NCI-H226 (cell line): ENCODE results near the gene FAM98C.
"Not testable (repeated sequence)": the region's sequence is repeated elsewhere in the genome, so short reads cannot be mapped to it uniquely, and the experiment has no call there.

ENCODE experiments used
- DNase-seq: peaks from one replicate; pipeline ENCODE4 v3.0.0-alpha.2; 2015

Gene FAM98C

DNA sequence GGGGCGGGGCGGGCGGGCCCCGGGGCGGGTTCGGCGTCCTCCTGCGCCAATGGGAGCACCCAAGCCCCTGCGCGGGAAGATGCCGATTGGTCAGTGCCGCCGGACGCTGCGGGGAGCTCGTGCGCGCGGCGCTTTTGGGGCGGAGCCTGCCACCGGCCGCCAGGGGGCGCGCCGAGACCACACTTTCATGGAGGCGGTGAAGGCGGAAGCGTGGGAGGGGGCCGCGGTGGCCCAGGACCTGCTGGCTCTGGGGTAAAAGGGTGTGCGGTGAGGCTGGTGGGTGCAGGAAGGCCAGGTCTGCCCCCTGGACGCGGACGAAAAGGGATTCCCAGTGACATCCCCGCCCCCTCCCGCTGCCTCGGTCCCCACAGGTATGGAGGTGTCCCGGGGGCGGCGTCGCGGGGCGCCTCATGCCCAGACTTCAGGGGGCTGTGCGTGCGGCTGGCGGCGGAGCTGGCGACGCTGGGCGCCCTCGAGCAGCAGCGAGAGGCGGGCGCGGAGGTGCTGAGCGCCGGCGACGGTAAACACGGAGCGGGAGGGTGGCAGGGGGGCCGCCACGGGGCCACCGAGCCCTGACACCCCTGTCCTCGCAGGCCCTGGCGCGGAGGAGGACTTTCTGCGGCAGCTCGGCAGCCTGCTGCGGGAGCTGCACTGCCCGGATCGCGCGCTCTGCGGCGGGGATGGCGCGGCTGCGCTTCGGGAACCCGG, at the start of gene FAM98C:
FAM98C (plus strand) TSS at position 127 of the 708 bp plus-strand sequence; CDS start at position 188, 61 bp downstream.
- peak; percentile 93 for DNase-seq

DNA sequence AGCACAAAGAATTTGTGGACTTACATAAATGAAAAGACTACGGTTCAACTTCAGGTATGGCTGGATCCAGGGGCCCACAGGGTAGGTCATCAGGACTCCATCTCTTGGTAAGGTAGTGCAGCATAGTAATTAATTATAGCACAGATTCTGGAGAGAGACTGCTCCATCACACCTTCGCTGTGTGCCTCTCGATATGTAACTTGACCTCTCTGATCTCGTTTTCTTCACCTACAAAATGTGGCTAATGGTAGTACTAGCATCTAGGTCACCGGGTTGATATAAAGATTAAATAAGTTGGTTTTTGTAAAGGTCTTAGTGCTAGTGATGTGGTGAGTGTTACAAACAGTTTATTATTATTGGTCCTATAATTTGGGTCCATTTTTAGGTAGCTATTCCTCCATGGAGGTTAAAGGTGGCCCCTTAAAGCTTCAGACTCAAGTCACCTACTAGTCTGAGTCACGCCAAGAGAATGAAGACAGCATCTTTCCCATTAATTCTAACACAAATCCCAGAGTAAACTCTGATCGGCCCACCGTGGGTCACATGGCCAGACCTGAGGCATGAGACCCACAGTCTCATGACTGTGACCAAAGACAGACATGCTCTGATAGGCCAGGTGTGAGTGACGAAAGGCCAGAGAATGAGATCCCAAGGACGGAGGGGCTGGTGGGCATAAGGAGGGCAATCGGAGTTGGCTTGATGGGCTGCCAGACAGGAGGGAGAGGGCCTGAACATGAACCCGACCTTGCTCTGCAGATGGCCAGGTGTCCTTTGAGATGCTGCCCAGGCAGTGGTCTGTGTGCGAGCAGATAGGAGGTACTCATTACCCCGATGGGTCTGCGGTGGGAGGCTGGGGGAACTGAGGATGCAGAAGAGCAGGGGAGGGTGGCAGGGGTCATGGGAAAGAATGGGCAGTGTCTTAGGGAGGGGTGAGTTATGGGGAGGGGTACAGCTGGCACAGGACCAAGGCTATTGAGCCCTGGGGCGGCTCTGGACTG, 46.9 kb upstream of the FAM98C start:
- DNase-seq = no peak

DNA sequence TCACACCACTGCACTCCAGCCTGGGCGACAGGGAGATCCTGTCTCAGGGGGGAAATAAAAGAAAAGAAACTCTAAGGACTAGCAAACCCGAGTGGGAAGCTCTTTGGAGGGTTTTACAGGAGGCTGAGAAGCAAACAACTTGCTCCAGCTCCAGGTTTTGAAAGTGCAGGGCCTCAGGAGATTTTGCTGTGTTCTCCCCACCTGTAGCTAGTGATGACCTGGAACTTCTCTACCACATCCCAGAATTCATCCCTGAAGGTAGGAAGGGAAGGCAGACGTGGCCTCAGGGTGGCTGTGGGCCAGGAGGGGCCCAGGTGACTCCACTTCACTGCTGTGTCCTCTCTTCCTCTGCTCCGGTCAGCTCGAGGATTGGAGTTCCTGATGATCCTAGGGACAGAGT, 44.8 kb upstream of the FAM98C start:
- DNase-seq = no peak

DNA sequence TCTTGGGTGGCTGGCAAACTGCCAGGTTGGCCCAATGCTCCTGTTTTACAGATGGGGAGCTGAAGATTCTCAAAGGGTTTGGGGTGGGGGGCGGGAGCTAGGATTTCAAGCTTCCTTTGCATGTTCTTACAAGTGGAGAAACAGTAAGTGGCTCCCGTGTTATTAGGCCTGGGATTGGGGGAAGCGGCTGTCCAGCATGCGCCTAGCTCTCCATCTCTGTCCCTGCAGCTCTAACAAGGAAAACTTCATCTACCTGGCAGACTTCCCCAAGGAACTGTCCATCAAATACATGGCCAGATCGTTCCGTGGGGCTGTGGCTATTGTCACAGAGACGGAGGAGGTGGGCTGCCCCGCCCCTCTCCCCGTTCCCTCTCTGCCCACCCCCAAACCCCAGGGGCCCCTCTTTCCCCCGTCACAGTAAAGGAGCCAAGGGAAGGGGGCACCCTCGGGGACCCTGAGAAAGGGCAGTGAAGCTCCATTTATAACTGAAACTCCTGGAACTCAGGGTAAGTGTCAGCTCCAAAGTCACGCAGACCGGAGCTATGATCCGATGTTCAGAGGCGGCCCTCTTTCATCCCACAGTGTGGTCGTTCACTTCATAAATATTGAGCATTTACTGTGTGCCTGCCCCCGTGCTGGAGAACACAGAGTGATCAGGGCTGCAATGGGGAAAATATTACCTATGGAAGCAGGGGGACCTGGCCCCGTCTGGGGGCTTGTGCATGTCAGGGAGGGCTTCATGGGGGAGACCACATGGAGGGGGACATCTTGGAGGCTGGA, 43.5 kb upstream of the FAM98C start:
- DNase-seq = no peak

DNA sequence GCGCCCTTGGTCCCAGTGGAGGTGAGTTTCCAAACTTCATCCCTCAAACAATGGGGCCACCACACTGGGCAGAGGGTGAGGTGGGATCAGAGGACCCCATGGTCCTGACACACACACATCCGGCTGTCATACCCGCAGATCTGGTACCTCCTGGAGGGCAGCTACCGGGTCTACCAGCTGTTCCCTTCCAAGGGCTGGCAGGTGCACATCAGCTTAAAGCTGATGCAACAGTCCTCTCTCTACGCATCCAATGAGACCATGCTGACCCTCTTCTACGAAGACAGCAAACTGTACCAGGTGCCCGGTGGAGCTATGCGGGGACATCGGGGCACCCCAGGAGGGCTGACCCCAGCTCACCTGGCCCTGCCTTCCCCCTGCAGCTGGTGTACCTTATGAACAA, 42.5 kb upstream of the FAM98C start:
- no peak for DNase-seq

DNA sequence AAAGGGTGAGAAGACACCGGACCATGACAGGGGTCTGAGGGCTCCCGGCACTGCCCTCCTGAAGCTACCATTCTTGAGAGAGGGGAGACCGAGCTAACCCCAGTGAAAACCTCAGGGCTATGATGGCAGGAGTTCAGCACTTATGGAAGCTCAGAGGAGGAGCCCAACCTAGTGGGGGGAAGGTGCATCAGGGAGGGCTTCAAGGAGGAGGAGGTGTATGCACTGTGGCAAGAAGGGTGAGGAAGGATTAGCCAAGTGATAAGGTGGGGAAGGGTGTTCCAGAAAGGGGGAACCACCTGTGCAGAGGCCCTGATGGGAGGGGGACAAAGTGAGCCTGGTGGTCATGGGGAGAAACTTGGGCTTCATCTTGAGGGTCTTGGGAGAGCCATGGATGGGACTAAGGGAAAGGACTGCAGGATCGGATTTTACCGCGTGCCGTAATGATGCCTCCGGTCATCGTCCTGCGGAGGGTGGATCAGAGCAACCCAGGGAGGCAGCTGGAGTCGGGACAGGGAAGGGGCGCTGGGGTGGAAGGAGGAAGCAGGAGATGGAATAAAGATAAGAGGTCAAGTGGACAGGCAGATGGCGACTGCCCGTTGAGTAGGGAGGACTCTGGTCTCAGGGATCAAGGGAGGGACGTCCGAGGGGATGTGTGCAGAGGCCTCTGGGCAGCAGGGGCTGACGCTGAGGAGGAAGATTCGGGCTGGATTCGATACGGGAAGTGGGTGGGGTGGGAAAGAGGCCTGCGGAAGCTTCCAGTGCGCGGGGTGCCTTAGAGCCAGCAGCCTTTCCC, 41.9 kb upstream of the FAM98C start:
- no peak for DNase-seq

DNA sequence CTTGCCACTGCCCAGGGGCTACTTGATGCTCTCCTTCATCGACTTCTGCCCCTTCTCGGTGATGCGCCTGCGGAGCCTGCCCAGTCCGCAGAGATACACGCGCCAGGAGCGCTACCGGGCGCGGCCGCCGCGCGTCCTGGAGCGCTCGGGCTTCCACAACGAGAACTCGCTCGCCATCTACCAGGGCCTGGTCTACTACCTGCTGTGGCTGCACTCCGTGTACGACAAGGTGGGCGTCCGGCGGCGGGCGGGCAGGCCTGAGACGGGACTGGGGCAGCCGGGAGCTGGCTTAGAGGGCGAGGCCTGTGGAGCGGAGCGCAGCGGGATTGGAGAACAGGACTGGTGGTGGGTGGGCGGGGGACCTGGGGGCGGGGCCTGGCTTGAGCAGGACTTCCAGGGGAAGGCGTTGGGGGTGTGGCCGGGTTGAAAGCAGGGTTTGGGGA, 41.2 kb upstream of the FAM98C start:
- peak; percentile 74 for DNase-seq

DNA sequence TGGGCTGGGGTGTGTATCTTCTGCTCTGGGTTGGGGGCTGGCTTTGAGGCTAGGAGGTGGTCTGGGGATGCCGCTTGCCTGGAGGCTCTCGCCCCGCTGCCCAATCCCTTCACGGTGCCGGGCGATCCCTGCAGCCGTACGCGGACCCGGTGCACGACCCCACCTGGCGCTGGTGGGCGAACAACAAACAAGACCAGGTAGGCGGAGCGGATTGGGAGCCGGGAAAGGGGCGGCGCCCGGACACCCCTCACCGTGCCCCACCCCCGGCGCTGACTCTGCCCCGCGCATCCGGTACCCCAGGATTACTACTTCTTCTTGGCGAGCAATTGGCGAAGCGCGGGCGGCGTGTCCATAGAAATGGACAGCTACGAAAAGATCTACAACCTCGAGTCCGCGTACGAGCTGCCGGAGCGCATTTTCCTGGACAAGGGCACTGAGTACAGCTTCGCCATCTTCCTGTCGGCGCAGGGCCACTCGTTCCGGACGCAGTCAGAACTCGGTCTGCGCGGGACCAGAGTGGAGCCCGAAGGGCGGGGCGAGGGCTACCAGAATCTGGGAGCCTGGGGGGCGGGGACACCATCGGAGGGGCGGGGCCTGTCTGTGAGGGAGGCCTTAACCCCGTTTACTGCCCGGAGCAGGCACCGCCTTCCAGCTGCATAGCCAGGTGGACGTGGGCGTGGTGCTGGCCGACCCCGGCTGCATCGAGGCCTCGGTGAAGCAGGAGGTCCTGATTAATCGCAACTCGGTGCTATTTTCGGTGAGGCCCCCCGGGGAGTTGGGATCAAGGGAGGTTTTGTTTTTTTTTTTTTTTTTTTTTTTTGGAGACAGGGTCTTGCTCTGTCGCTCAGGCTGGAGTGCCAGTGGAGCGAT, 40.6 kb upstream of the FAM98C start:
- DNase-seq = peak; percentile 79

DNA sequence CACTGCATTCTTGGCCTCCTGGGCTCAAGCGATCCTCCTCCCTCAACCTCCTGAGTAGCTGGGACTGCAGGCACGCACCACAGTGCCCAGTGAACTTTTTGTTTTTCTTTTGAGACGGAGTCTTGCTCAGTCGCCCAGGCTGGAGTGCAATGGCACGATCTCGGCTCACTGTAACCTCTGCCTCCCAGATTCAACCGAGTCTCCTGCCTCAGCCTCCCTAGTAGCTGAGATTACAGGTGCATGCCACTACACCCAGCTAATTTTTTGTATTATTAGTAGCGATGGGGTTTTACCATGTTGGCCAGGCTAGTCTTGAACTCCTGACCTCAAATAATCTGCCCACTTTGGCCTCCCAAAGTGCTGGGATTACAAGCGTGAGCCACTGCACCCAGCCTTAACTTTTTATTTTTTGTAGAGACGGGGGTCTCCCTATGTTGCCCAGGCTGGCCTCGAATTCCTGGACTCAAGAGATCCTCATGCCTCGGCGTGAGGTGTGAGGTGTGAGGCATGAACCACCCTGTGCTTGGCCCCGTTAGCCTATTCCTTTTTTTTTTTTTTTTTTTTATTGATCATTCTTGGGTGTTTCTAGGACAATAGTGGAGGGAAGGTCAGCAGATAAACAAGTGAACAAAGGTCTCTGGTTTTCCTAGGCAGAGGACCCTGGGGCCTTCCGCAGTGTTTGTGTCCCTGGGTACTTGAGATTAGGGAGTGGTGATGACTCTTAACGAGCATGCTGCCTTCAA, 39.8 kb upstream of the FAM98C start:
- not testable (repeated sequence) for DNase-seq

DNA sequence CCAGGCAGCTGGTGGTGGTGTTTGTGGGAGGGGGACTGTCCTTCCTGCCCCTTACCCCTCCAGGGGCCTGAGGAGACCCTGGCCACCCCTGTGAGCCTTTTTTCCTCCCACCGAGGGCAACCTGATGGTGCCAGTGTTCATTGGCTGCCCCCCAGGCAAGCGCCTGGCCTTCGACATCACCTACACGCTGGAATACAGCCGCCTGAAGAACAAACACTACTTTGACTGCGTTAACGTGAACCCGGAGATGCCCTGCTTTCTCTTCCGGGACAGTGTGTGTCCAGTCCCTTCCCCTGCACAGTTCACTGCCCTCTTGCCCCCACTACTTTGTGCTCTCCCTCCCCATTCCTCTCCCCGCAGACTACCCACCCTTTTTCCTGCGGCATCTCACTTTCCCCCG, 35.9 kb upstream of the FAM98C start:
- DNase-seq = no peak

DNA sequence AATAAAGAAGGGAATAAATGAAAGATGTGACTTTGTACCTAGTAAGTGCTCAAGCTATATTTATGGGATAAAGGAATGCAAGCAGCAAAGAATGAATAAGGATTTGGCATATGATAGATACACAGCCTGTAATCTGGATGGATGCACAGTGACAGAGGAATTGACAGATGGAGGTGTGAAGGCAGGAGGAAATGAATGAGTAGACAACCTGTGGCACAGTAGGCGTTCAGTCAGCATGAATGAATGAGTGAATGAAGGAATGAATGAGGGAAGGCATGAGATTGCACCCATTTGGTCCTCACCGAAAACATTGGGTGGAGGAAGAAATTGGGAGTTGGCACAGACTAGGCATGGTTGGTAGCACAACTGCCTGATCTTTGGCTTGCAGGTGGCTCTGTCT, 33.3 kb upstream of the FAM98C start:
- no peak for DNase-seq

DNA sequence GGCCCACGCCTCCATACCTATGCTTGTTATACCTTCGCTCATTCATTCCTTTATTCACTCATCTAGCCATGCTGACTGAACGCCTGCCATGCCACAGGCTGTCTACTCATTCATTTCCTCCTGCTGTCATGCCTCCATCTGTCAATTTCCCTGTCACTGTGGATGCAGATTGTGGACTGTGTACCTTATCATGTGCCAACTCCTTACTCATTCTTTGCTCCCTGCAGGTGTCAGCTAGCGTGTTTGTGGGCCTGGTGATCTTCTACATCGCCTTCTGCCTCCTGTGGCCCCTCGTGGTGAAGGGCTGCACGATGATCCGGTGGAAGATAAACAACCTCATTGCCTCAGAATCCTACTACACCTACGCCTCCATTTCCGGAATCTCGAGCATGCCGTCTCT, 32.6 kb upstream of the FAM98C start:
- no peak for DNase-seq

DNA sequence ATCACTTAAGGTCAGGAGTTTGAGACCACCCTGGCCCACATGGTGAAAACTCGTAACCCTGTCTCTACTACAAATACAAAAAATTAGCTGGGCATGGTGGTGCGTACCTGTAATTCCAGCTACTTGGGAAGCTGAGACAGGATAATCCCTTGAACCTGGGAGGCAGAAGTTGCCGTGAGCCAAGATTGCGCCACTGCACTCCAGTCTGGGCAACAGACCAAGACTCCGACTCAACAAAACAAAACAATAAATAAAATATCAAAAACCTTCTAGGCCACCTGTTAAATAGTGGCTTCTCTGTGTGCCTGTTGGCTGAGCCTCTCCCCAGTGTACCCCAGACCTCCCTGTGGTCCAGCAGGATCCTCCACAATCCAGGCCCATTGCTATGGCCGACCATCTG, 31.8 kb upstream of the FAM98C start:
- no peak for DNase-seq

DNA sequence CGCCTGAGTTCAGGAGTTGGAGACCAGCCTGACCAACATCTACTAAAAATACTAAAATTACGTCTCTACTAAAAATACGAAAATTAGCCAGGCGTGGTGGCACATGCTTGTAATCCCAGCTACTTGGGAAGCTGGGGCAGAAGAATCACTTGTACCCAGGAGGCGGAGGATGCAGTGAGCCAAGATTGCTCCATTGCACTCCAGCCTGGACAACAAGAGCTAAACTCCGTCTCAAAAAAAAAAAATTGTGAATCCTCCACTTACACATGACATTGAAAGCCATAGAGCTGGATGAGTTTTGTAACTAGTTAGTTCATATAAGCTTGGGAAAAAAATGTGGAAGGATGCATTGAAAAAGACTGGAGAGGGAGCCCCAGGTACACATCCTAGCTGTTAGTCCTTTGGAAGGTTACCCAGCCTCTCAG, 29.0 kb upstream of the FAM98C start:
- DNase-seq = no peak

DNA sequence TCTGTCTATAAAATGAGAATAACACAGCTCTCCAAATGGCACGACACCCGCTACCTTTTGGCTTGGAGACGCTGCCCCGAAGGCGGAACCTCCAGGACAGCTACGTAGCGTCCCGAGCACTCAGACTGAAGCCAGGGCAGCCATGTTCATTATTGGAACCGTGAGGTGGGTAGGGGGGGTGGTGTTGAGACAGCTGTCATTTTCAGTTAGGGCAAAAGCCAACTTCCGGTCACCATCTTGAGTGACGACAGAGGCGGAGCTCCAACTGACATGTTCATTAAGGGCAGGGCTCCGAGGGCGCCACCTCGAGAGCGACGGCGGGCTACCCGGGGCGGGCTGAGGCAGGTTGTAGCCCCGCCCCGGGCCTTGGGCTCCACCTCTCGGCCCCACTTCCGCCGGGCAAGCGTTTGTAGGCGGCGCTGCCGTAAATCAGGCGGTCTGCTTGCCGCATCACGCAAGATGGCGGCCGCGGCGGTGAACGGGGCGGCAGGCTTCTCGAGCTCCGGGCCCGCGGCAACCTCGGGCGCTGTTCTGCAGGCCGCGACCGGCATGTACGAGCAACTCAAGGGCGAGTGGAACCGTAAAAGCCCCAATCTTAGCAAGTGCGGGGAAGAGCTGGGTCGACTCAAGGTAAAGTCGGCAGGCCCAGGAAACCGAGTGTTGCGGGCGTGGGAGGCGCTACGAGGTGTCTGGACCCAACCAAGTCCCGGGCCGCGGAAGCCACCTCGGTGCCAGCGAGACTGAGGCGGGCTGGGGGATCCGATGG, 28.4 kb upstream of the FAM98C start, which contains the start of gene PSMD8:
PSMD8 (plus strand) TSS at position 240 of the 766 bp plus-strand sequence; CDS start at position 271, 31 bp downstream.
- DNase-seq = peak; percentile 98

DNA sequence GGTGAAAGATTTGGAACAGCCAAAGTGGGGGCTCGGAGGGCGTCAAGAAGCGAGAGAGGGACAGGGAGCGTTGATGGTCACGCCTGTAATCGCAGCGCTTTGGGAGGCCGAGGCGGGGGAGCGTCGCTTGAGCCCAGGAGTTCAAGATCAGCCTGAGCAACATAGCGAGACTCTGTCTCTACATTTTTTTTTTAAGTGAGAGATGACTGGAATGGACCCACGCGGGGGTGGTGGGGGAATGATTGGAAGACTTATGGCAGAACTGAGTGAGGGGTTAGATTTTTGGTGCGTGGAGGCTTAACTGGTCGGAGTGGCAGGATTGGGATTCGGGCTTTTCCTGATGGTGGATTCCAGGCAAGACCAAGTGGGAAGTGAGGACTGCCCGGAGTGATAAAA, 27.8 kb upstream of the FAM98C start:
- no peak for DNase-seq

DNA sequence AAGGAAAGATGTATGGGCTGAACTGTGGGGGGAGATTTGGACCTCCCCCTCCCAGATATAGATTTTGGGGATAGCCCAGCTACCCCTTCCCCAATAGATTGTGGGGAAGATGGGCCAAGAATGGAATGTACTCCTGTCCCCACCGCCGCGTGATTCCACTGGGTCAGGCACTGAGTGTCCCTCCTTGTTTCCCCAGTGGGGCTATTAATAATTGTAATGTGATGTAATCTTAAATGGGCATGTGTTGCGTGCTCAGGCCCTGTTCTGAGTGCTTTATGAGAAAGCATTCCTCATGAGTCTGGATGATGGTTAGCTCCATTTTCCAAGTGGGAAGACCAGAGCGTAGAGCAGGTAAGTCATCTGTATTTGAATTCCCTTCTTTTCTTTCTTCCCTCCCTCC, 27.1 kb upstream of the FAM98C start:
- DNase-seq = no peak

DNA sequence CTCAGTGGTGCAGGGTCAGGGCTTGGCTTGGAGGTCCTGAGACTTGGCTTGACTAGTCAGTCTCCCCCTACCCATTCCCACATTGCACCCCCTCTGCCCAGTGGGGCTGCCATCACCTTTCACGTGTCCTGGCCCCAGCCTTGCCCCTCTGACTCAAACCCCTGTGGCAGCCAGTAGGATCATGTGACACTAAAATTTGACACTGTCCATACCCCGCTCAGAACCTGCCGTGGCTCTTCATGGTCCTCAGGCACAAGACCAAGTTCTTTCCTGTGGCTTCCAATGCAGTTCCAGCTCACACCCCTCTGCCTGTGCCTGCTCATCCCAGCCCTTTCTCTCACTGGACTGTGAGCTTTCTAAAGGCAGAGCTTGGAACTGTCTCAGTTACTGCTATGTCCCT, 26.3 kb upstream of the FAM98C start:
- DNase-seq = no peak

DNA sequence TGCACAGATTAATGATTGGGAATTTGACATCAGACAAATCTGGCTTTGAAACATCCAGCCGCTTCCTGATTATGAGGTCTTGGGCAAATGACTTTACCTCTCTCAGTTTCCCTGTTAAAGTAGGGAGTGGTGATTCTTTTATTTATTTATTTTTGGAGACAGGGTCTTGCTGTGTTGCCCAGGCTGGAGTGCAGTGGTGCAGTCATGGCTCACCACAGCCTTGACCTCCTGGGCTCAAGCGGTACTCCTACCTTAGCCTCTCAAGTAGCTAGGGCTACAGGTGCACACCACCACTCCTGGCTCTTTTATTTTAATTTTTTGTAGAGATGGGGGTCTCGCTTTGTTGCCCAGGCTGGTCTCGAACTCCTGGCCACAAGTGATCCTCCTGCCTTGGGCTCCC, 25.8 kb upstream of the FAM98C start:
- no peak for DNase-seq

DNA sequence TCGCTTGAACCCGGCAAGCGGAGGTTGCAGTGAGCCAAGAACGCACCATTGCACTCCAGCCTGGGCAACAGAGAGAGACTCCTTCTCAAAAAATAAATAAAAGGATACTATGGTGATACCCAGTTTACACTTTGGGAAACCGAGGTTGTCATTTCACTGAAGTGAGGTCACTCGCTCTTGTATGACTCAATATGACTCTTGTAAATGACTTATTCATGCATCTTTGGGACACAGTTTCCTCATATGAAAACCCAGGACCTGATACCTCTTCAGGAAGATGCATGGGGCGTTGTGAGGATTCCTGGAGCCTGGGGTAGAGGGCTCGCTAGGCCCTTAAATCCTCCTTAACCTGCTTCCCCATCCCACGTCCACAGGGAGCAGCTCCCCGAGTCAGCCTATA, 24.0 kb upstream of the FAM98C start:
- no peak for DNase-seq
